K562 (cell line): ENCODE measurements around the gene CNDP1. TPM values are rescaled to one million over a fixed set of nuclear protein-coding genes. Genes with fewer than 3 reads are reported as not detected.

Source experiments
- ARID3B ChIP-seq: fragments of 250-450 bp; sonication (Bioruptor Pico); IDR thresholded peaks from 2 replicates; pipeline ENCODE4 v1.4.0; 2020; ENCODE audit warnings: borderline replicate concordance
- CTCF ChIP-seq, 3 experiments: IDR thresholded peaks in 2 of 3; conservative IDR thresholded peaks in 1 of 3; 2 replicates each; pipeline ENCODE4 v1.5.1; 2011 to 2012; ENCODE audit warnings: low read length in 3 of 3, mild to moderate bottlenecking in 3 of 3, control low read depth in 2 of 3, improper control_type of control experiment in 1 of 3, inconsistent platforms in 1 of 3, low read depth in 1 of 3, mixed read lengths in 1 of 3, moderate library complexity in 1 of 3; ENCODE audit not compliant: insufficient read depth in 2 of 3
- DEAF1 ChIP-seq: fragments of 450-650 bp; formaldehyde crosslinking; IDR thresholded peaks from 2 replicates; pipeline ENCODE4 v1.4.0; 2020; ENCODE audit warnings: mild to moderate bottlenecking, moderate library complexity
- KLF13 ChIP-seq: fragments of 450-650 bp; IDR thresholded peaks from 2 replicates; pipeline ENCODE4 v1.6.1; 2016; ENCODE audit warnings: missing genetic modification characterization, low read depth, mild to moderate bottlenecking, missing compliant biosample characterization, moderate library complexity, borderline replicate concordance
- RAD21 ChIP-seq, 2 experiments: fragments of 250-450 bp in 1 of 2; fragments of 450-650 bp in 1 of 2; sonication (Bioruptor Pico) in 1 of 2; formaldehyde crosslinking in 1 of 2; IDR thresholded peaks in 1 of 2; conservative IDR thresholded peaks in 1 of 2; 2 replicates each; pipeline versions ENCODE4 v1.4.0 to v1.8.0; 2020 to 2022; ENCODE audit warnings: mild to moderate bottlenecking in 2 of 2, moderate library complexity in 1 of 2
- REST ChIP-seq, 2 experiments: fragments of 450-650 bp; formaldehyde crosslinking in 1 of 2; IDR thresholded peaks; 2 replicates each; pipeline versions ENCODE4 v1.4.0 to v1.6.1; 2014 to 2020; ENCODE audit warnings: mild to moderate bottlenecking in 2 of 2, borderline replicate concordance in 1 of 2, low read depth in 1 of 2
- SMC3 ChIP-seq: conservative IDR thresholded peaks from 2 replicates; pipeline ENCODE4 v1.6.1; 2011; ENCODE audit warnings: low read depth, low read length, improper control_type of control experiment; ENCODE audit not compliant: insufficient read depth
- TAF7 ChIP-seq: fragments of 450-650 bp; IDR thresholded peaks from 2 replicates; pipeline ENCODE4 v1.6.1; 2016; ENCODE audit warnings: missing genetic modification characterization, missing compliant biosample characterization
- ZFP36 ChIP-seq: fragments of 150-350 bp; IDR thresholded peaks from 2 replicates; pipeline ENCODE4 v1.6.1; 2018; ENCODE audit warnings: low read length, low read depth; ENCODE audit not compliant: partially characterized antibody
- ZNF830 ChIP-seq: fragments of 250-450 bp; sonication (Bioruptor Pico); IDR thresholded peaks from 2 replicates; pipeline ENCODE4 v1.5.0; 2021; ENCODE audit warnings: mild to moderate bottlenecking
- polyA plus RNA-seq, 8 experiments: library from polyadenylated mRNA; depleted of rRNA in 4 of 8; stranded (reverse) in 5 of 8; unstranded in 3 of 8; fragments of >200 nt; fragmentation: Nextera tagmentation in 2 of 8; fragmentation: Illumina TruSeq in 1 of 8; extraction: Ambion mirVana in 2 of 8; extraction: Trizol in 1 of 8; gene quantifications; 2 replicates each; pipeline versions ENCODE4 v1.2.1 to v1.2.3, GENCODE V29; 2011 to 2014; ENCODE audit warnings: inconsistent platforms in 1 of 8, missing spikeins in 1 of 8
- total RNA-seq, 7 experiments: library from RNA; depleted of rRNA in 6 of 7; stranded (reverse); fragments of >200 nt in 6 of 7; fragmentation: Illumina TruSeq in 2 of 7; extraction: Trizol in 2 of 7; gene quantifications; 2 replicates each; pipeline versions ENCODE4 v1.2.1 to v1.2.3, GENCODE V29; 2011 to 2021; ENCODE audit warnings: low replicate concordance in 1 of 7

CNDP1 gene
- total and polyA plus RNA-seq, 9 of the 15 experiments (the other 6 are each of a cell fraction or from before 2014, with no cell fraction given) = not detected

GRCh38 chr18:74551936-74552555 lies 17.7 kb downstream of the CNDP1 start (continued):
- TF ChIP-seq REST (IDR thresholded peaks at IDR 0.05; ENCODE audit: borderline replicate concordance) (peak; percentile 60; the same call in 1 of the 2 replicates), REST (CRISPR knock-in tag; IDR thresholded peaks at IDR 0.05; ENCODE audit: low read depth) (no peak), ZFP36 (no peak), DEAF1 (CRISPR knock-in tag) (peak; percentile 51; the same call in 1 of the 2 replicates), RAD21 (CRISPR knock-in tag; conservative IDR thresholded peaks at IDR 0.05 in 1 of 2, IDR thresholded peaks at IDR 0.05 in 1 of 2) (peak; percentile 73 to 81), SMC3 (peak; percentile 50; the same call in 1 of the 2 replicates), ARID3B (no peak), TAF7 (tag) (no peak), KLF13 (tag) (no peak), CTCF (IDR thresholded peaks at IDR 0.05 in 2 of 3, conservative IDR thresholded peaks at IDR 0.05 in 1 of 3; ENCODE audit: insufficient read depth in 2 of 3, low read depth in 1 of 3, low read length in 3 of 3) (peak; percentile 65 to 78 (median 74)), ZNF830 (no peak)
